MCF 10A (cell line): Measurements from ENCODE around the gene RETREG1. TPM values are rescaled to one million over a fixed set of nuclear protein-coding genes. Genes with fewer than 3 reads are reported as not detected.
"Not testable (repeated sequence)": the region's sequence is repeated elsewhere in the genome, so short reads cannot be mapped to it uniquely, and the experiment has no call there.

Experiments
- BruUV-seq: library from RNA; stranded (reverse); fragments of 400-500 nt; replicated peaks from 2 replicates; lab custom pipeline; 2021; lab: Mats Ljungman, UMichigan
- CTCF ChIA-PET: fragments of 300-600 bp; sonication (Branson Sonifier 250); formaldehyde crosslinking; extraction: SDS; loops from one replicate; lab custom pipeline; 2021; ENCODE audit warnings: antibody characterized with exemption, inconsistent platforms; lab: Yijun Ruan, JAX
- POLR2A ChIA-PET: fragments of 300-600, 350-650 bp; sonication (Branson Sonifier 250); formaldehyde crosslinking; extraction: SDS; loops from one replicate; lab custom pipeline; 2020; ENCODE audit warnings: antibody characterized with exemption, inconsistent platforms; lab: Yijun Ruan, JAX
- DNase-seq: peaks from one replicate; pipeline ENCODE4 v3.0.0-alpha.2; 2018; ENCODE audit not compliant: unreplicated experiment
- H3K27ac Mint-ChIP-seq: one replicate; pipeline ENCODE4 v1.8.0; 2022; ENCODE audit warnings: mild to moderate bottlenecking, low read depth, mixed read lengths; ENCODE audit not compliant: unreplicated experiment
- H3K27me3 Mint-ChIP-seq: one replicate; pipeline ENCODE4 v1.8.0; 2022; ENCODE audit warnings: mixed read lengths; ENCODE audit not compliant: insufficient read depth, unreplicated experiment
- H3K36me3 Mint-ChIP-seq: one replicate; pipeline ENCODE4 v1.8.0; 2022; ENCODE audit warnings: mild to moderate bottlenecking, moderate library complexity, mixed read lengths; ENCODE audit not compliant: insufficient read depth, unreplicated experiment
- H3K4me1 Mint-ChIP-seq: one replicate; pipeline ENCODE4 v1.8.0; 2022; ENCODE audit warnings: mixed read lengths; ENCODE audit not compliant: insufficient read depth, unreplicated experiment
- H3K4me3 Mint-ChIP-seq: one replicate; pipeline ENCODE4 v1.8.0; 2022; ENCODE audit warnings: mild to moderate bottlenecking, moderate library complexity, mixed read lengths; ENCODE audit not compliant: unreplicated experiment
- H3K9me3 Mint-ChIP-seq: one replicate; pipeline ENCODE4 v1.8.0; 2022; ENCODE audit warnings: mixed read lengths; ENCODE audit not compliant: unreplicated experiment
- CTCF ChIP-seq: fragments of 200-600 bp; IDR thresholded peaks from one replicate; pipeline ENCODE4 v1.8.0; 2022; ENCODE audit warnings: antibody characterized with exemption, mild to moderate bottlenecking; ENCODE audit not compliant: unreplicated experiment
- intact Hi-C: fragments of 100-400 bp; cut with micrococcal nuclease; formaldehyde crosslinking; loops from 2 replicates; pipeline ENCODE4 v1.14.1; 2022
- total RNA-seq: library from RNA; stranded (reverse); gene quantifications from 2 replicates; pipeline ENCODE4 v1.2.3, GENCODE V29; 2022

Gene RETREG1
- total RNA-seq, 1 experiment from 2014 or later, result 4.9 TPM

- CTCF ChIA-PET, result interaction anchor here (1.2 kb wide), 1 partner anchor 14 kb away, joined by 4 read pairs; no protein-coding TSS in a partner anchor
- intact Hi-C loops, result loop anchor here (2.0 kb wide), 2 partner anchors 65 to 573 kb away; no protein-coding TSS in a partner anchor
- no peak overlapping the region for H3K27ac Mint-ChIP-seq
Observed at GRCh38 chr5:16617274-16617968, 624 bp upstream of the RETREG1 start.

GRCh38 chr5:16615741-16616535 lies 859 bp downstream of the RETREG1 start:
- DNase-seq, result peak; percentile 28

More at GRCh38 chr5:16617274-16617968, 624 bp upstream of the RETREG1 start:
- POLR2A ChIA-PET, result interaction anchor here (0.7 to 1.9 kb wide), 6 partner anchors 8 to 134 kb away, joined by 3 to 9 read pairs (median 4); no protein-coding TSS in a partner anchor
- TF ChIP-seq CTCF, result no peak
- no peak for DNase-seq
- Mint-ChIP-seq H3K27me3 (no peaks in the 10 kb centered on the region), H3K36me3 (no peaks in the 10 kb centered on the region), H3K4me1 (peaks cover 8% of the 10 kb centered on the region), H3K4me3 (no peak overlapping the region), H3K9me3 (no peaks in the 10 kb centered on the region)
- BruUV-seq, result no TSS peak

GRCh38 chr5:16612007-16612406 lies 4.8 kb downstream of the RETREG1 start:
- Mint-ChIP-seq H3K36me3 (no peaks in the 10 kb centered on the region), H3K9me3 (no peaks in the 10 kb centered on the region), H3K27me3 (no peaks in the 10 kb centered on the region), H3K4me1 (peaks cover 8% of the 10 kb centered on the region), H3K4me3 (no peak overlapping the region), H3K27ac (no peak overlapping the region)
- TF ChIP-seq CTCF, result no peak
- intact Hi-C loops, result no loop called here
- CTCF ChIA-PET, result interaction anchor here (0.6 kb wide), 1 partner anchor 38 kb away, joined by 3 read pairs; no protein-coding TSS in a partner anchor
- POLR2A ChIA-PET, result no interaction called here
- BruUV-seq, result no TSS peak
- no peak for DNase-seq

More at GRCh38 chr5:16615741-16616535, 859 bp downstream of the RETREG1 start:
- CTCF ChIA-PET, result interaction anchor here (0.7 to 1.2 kb wide), 2 partner anchors 16 to 46 kb away, joined by 3 to 4 read pairs; no protein-coding TSS in a partner anchor
- no peaks in the 10 kb centered on the region for H3K36me3 Mint-ChIP-seq
- TF ChIP-seq CTCF, result no peak
- H3K27ac Mint-ChIP-seq, result no peak overlapping the region
- POLR2A ChIA-PET, result interaction anchor here (1.6 to 1.9 kb wide), 2 partner anchors 41 to 125 kb away, joined by 6 to 9 read pairs; no protein-coding TSS in a partner anchor
- intact Hi-C loops, result loop anchor here (2.0 kb wide), 2 partner anchors 63 to 575 kb away; no protein-coding TSS in a partner anchor
- no peaks in the 10 kb centered on the region for H3K27me3 Mint-ChIP-seq
- no TSS peak for BruUV-seq
- H3K4me3 Mint-ChIP-seq, result no peak overlapping the region
- H3K9me3 Mint-ChIP-seq, result no peaks in the 10 kb centered on the region
- H3K4me1 Mint-ChIP-seq, result peaks cover 8% of the 10 kb centered on the region

- CTCF ChIA-PET, H3K4me3 Mint-ChIP-seq, H3K36me3 Mint-ChIP-seq, H3K4me1 Mint-ChIP-seq, H3K27me3 Mint-ChIP-seq, DNase-seq, H3K9me3 Mint-ChIP-seq, intact Hi-C loops, H3K27ac Mint-ChIP-seq, BruUV-seq, POLR2A ChIA-PET: not testable (repeated sequence)
Observed at GRCh38 chr5:16610896-16611295, 5.9 kb downstream of the RETREG1 start.
